Kidney epithelial cell (primary cell): ENCODE results near the gene USP9X. TPM values are rescaled to one million over a fixed set of nuclear protein-coding genes. Genes with fewer than 3 reads are reported as not detected.
"Not testable (repeated sequence)": the region's sequence is repeated elsewhere in the genome, so short reads cannot be mapped to it uniquely, and the experiment has no call there.

Experiments used
- DNase-seq: peaks from one replicate; pipeline ENCODE4 v3.0.0-alpha.2; 2010; ENCODE audit warnings: low read depth
- H3K27me3 ChIP-seq: 2 replicates; pipeline ENCODE4 v1.6.0; 2011; ENCODE audit warnings: low read length; ENCODE audit not compliant: control insufficient read depth, insufficient read depth
- H3K36me3 ChIP-seq: 2 replicates; pipeline ENCODE4 v1.5.1; 2011; ENCODE audit warnings: low read length; ENCODE audit not compliant: control insufficient read depth, insufficient read depth
- H3K4me3 ChIP-seq: 2 replicates; pipeline ENCODE4 v1.5.1; 2011; ENCODE audit warnings: low read depth, mild to moderate bottlenecking, control low read depth, low read length
- CTCF ChIP-seq: IDR thresholded peaks from 2 replicates; pipeline ENCODE4 v1.5.1; 2011; ENCODE audit warnings: mild to moderate bottlenecking, moderate library complexity, low read length, control low read depth, inconsistent platforms; ENCODE audit not compliant: insufficient read depth, poor library complexity, severe bottlenecking
- total RNA-seq: library from RNA; depleted of rRNA; stranded (reverse); fragments of >200 nt; gene quantifications from 2 replicates; pipeline ENCODE4 v1.2.3, GENCODE V29; 2015

Gene USP9X
- total RNA-seq, 1 donor from 2014 or later: 53.7 TPM

- Histone ChIP-seq H3K27me3 (no peaks in the 10 kb centered on the region), H3K36me3 (no peaks in the 10 kb centered on the region), H3K4me3 (no peak overlapping the region)
- no peak for TF ChIP-seq CTCF
- DNase-seq: no peak
Observed at GRCh38 chrX:41142130-41142910, 57.1 kb downstream of the USP9X start.

DNA sequence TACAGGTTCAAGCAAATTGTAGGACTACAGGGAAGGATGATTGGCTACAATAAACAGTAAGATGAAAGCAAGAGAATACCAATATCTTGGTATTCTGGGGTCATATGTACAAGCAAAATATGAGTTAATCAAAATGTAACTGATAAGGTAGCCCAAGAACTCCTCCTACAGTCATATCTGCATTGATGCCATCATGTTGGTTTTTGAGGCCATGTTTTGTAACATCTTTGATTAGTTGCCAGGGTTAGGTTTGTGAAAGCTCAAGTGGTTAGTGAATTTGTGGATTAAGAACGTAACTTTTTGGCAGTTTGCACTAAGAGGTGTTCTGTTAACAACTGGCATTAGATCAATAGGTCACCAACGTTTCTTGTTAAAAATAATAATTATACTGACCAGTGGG, 59.6 kb downstream of the USP9X start:
- H3K36me3 ChIP-seq: peaks cover 1% of the 10 kb centered on the region
- DNase-seq: no peak
- no peaks in the 10 kb centered on the region for H3K27me3 ChIP-seq
- no peak overlapping the region for H3K4me3 ChIP-seq
- no peak for TF ChIP-seq CTCF

GRCh38 chrX:41145920-41146608, 60.8 kb downstream of the USP9X start:
- TF ChIP-seq CTCF: peak; percentile 5
- H3K36me3 ChIP-seq: peaks cover 1% of the 10 kb centered on the region
- H3K27me3 ChIP-seq: no peaks in the 10 kb centered on the region
- no peak overlapping the region for H3K4me3 ChIP-seq
- peak; percentile 34 for DNase-seq

DNA sequence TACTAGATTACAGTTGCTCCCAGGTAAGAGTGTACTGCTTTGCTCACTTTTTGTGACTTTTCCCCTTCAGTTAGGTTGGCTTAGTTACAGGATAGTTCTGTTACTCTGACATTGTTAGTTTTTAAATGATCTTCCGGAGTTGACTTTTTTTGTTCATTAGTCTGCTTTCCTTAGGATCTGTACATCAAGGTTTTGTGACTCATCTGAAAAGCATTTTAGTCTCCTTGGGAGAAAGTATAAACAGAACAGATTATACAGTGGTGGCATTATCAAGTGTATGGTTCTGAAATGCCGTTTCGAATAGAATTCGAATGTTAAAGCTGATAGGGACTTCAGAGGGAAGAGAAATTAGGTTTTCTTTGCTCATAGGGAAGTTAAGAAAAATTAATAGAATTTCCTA, 63.3 kb downstream of the USP9X start:
- DNase-seq: peak; percentile 19
- no peak for TF ChIP-seq CTCF
- Histone ChIP-seq H3K4me3 (no peak overlapping the region), H3K27me3 (no peaks in the 10 kb centered on the region), H3K36me3 (peaks cover 1% of the 10 kb centered on the region)

GRCh38 chrX:41150043-41150442, 64.8 kb downstream of the USP9X start:
- no peak for DNase-seq
- Histone ChIP-seq H3K4me3 (no peak overlapping the region), H3K36me3 (peaks cover 1% of the 10 kb centered on the region), H3K27me3 (no peaks in the 10 kb centered on the region)
- no peak for TF ChIP-seq CTCF

DNA sequence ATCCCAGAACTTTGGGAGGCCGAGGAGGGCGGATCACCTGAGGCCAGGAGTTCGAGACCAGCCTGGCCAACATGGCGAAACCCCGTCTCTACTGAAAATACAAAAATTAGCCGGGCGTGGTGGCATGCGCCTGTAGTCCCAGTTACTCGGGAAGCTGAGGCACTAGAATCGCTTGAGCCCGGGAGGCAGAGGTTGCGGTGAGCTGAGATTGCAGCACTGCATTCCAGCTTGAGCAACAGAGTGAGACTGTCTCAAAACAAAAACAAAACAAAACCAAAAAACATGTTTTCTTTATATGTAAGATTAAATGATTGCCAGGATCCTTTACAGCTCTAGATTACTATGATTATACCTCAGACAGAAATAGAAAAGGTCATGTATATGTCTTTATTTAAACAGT, 66.5 kb downstream of the USP9X start:
- H3K36me3 ChIP-seq: not testable (repeated sequence)

More for the DNA sequence above, 66.5 kb downstream of the USP9X start:
- not testable (repeated sequence) for DNase-seq, H3K27me3 ChIP-seq, H3K4me3 ChIP-seq
